CD4-positive, alpha-beta T cell treated with Interleukin-6 for 4 hours (primary cell): ENCODE data around the gene DMXL2.
"Not testable (repeated sequence)": the region's sequence is repeated elsewhere in the genome, so short reads cannot be mapped to it uniquely, and the experiment has no call there.

Experiments used
- DNase-seq: peaks from one replicate; pipeline ENCODE4 v3.0.0-alpha.2; 2020; ENCODE audit warnings: mixed read lengths

The DMXL2 gene

DNA sequence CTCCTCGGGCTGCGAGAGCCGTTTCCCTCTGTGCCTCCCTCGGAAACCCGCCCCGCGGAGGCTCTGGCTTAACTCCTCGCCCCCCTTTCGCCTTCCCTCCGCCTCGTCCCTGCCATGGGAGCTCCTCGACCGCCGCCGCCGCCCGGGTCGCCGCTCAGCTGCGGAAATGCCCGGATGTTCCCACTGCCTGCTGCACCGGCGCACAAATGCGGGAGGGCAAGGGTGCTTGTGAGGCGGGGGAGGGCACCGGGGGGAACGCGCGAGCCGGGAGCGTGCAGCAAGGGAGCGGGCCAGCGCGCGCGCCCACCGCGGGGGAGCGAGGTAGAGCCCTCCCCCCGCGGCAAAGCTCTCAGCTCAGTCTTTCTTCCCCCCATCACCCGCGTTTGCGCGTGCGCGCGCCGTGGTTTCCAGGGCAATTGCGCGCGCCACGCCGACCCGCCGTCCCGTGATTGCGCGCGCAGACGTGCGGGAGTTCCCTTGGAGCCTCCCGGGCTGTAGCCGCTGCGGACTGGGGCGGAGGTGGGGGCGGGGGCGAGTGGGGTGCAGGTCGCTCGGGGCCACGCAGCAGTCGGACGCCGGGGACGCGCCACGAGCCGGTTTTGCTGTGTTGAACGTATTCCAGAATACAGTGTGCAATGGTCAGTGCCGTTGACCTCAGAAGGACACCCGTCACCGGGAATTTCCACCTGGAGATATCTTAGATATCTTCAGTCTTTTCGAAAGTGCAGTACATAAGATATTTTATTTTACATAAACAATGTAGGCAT is at the start of gene DMXL2:
TSS of gene DMXL2 (minus strand) at position 168 of the 767 bp plus-strand sequence. CDS start 226 bp downstream, outside the sequence.
- peak; percentile 70 for DNase-seq

GRCh38 chr15:51672155-51672687 is 49.6 kb upstream of the DMXL2 start:
- DNase-seq, result no peak

DNA sequence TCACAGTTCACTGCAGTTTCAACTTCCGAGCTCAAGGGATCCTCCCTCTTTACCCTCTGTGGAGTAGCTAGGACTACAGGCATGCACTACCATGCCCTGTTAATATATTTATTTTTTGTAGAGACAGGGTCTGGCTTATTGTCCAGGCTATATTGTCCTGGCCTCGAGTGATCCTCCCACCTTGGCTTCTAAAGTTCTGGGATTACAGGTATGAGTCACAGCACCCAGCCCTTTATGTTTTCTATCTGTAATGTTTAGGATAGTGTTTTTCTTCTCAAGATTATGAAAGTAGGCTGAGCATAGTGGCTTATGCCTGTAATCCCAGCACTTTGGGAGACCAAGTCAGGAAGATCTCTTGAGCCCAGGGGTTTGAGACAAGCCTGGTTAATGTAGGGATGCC is 46.8 kb upstream of the DMXL2 start:
- no peak for DNase-seq

DNA sequence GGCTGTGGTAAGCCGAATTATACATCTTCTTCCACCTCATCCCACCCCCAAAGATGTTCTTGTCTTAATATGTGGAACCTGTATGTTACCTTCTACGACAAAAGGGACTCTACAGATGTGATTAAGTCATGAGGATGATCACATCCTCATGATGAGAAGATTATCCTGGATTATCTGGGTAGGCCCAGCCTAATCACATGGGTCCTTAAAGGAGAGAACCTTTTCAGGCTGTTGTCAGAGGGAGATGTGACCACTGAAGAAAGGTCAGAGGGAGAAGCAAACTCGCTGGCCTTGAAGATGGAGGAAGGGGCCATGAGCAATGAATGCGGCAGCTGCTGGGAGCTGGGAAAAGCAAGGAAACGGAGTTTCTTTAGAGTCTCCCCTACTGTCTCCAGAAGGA is 45.9 kb upstream of the DMXL2 start:
- no peak for DNase-seq

DNA sequence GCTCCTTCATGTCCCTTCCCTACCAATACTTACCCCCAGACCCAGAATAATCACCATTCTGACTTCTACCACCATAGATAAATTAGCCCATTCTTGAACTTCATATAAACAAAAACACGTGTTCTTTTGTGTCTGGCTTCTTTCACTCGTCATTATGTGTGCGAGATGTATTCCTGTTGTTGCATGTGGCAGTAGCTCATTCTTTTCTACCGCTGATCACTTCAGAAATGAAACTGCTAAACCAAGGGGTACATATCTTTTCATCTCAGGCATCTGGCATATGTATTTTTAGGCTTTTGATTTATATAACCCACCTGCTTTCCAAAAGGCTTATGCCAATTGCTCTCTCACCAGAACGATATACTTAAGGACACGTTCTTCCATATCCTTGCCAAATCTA is 44.9 kb upstream of the DMXL2 start:
- no peak for DNase-seq

GRCh38 chr15:51661072-51661471 is 38.5 kb upstream of the DMXL2 start:
- no peak for DNase-seq

DNA sequence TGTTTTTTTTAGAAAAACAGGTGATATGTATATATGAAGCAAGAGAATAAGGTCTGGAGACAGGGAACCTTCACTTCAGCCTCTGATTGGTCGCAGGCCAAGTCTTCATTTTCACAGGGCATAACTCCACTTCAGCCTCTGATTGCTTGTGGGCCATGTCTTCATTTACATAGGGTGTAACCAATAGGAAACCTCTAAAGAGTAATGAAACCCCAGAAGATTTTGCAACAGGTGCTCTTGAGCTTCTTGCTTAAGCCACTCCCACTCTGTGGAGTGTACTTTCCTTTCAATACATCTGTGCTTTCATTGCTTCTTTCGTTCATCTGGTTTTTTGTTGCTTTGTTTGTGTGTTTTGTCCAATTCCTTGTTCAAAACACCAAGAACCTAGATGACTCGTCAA is 36.1 kb upstream of the DMXL2 start:
- no peak for DNase-seq

GRCh38 chr15:51655401-51656057 is 33.0 kb upstream of the DMXL2 start:
- DNase-seq, result not testable (repeated sequence)

- DNase-seq, result no peak
Observed at GRCh38 chr15:51652084-51652668, 29.6 kb upstream of the DMXL2 start.

GRCh38 chr15:51649659-51650521 is 27.3 kb upstream of the DMXL2 start:
- peak; percentile 66 for DNase-seq

- not testable (repeated sequence) for DNase-seq
Observed at GRCh38 chr15:51648643-51649042, 26.1 kb upstream of the DMXL2 start.

DNA sequence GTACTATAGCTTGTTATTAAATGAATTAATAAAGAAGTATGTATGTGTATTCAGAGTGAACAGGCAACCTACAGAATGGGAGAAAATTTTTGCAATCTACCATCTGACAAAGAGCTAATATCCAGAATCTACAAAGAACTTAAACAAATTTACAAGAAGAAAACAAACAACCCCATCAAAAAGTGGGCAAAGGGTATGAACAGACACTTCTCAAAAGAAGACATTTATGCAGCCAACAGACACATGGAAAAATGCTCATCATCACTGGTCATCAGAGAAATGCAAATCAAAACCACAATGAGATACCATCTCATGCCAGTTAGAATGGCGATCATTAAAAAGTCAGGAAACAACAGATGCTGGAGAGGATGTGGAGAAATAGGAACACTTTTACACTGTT is 25.5 kb upstream of the DMXL2 start:
- DNase-seq, result not testable (repeated sequence)

GRCh38 chr15:51647128-51647562 is 24.6 kb upstream of the DMXL2 start:
- no peak for DNase-seq

GRCh38 chr15:51642696-51643095 is 20.1 kb upstream of the DMXL2 start:
- no peak for DNase-seq

DNA sequence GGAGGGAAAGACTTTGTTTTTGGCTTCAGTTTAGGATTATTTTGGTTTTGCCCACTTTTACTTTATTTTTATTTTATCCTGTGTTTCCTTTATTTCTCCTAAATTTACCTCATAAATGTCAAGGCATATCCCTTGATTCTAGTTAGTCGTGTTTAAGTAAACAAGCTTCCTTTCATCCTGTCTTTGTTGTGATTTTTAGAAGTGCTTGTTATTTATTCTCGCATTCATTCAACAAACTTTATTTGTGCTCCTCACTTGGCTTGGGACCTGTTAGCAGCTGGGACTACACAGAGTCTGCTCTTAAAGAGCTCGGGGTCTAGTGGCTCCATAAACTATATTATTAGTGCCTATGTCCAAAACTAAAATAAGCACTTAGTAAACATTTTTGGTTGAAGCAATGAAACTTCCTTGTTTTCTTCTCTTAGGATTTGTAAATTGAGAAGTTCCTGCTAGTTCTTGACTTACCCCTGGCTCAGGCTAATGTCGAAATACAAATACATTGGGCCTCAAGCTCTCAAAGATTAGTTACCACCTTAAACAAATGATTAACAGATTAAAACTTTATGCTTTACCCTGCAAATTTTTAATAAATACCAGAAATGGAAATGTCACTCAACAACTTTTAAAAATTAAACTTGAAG is 19.0 kb upstream of the DMXL2 start:
- no peak for DNase-seq

GRCh38 chr15:51634591-51635198 is 12.1 kb upstream of the DMXL2 start:
- DNase-seq, result no peak

GRCh38 chr15:51629612-51630011 is 7.0 kb upstream of the DMXL2 start:
- DNase-seq, result no peak

- DNase-seq, result no peak
Observed at GRCh38 chr15:51625236-51625635, 2.7 kb upstream of the DMXL2 start.

DNA sequence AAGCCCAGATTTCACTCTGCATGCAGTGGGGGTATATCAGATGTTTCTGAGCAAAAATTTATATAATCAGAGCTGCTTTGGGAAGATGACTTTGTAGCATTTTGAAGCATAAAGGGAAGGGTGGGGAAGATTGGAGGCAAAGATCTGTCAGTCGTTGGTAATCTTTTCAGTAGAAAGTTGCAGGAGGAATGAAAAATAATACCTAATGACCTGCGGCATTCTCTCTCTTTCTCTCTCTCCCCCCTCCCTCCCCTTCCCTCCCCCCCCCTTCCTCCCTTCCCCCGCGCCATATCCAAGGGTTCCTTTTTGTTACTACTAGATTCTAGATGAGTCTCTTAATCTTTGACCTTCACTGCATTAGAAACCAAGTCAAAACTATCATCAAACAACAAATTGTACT is 1.5 kb upstream of the DMXL2 start:
- DNase-seq, result no peak

DNA sequence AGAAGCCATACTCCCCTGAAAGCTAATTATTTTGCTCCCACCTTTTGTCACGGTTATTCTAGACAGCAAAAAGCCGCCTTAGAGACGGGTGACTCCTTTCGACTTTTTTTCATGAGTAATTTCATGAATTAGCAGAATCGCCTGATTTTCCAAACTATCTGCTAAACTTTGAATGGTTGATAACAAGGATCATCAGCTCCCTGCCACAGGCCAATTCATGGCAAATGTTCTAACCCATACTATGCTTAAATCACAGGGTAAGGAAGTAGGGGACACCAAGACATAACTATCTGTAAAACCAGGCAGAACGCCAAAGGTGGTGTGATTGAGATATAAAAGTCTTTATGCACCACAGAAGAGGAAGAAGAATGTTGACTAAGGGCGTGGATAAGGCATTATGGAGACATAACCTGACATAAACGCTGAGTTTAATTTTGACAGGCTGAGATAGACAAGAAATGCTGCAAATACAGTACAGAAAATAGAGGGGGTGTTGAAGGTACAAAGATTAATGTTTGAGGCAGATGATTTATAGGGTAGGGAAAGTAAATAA is 891 bp upstream of the DMXL2 start:
- DNase-seq, result no peak

- DNase-seq, result peak; percentile 41
Observed at GRCh38 chr15:51621936-51622603, 501 bp downstream of the DMXL2 start.
